HG02943 (cell line): ENCODE data around the gene VPS26B.
"Not testable (repeated sequence)": the region's sequence is repeated elsewhere in the genome, so short reads cannot be mapped to it uniquely, and the experiment has no call there.

Experiments
- ATAC-seq: cut with Tn5 transposase; IDR thresholded peaks from one replicate; pipeline ENCODE4 v1.9.1; 2021; ENCODE audit warnings: mild to moderate bottlenecking, low read depth, moderate library complexity; ENCODE audit not compliant: unreplicated experiment

The VPS26B gene

DNA sequence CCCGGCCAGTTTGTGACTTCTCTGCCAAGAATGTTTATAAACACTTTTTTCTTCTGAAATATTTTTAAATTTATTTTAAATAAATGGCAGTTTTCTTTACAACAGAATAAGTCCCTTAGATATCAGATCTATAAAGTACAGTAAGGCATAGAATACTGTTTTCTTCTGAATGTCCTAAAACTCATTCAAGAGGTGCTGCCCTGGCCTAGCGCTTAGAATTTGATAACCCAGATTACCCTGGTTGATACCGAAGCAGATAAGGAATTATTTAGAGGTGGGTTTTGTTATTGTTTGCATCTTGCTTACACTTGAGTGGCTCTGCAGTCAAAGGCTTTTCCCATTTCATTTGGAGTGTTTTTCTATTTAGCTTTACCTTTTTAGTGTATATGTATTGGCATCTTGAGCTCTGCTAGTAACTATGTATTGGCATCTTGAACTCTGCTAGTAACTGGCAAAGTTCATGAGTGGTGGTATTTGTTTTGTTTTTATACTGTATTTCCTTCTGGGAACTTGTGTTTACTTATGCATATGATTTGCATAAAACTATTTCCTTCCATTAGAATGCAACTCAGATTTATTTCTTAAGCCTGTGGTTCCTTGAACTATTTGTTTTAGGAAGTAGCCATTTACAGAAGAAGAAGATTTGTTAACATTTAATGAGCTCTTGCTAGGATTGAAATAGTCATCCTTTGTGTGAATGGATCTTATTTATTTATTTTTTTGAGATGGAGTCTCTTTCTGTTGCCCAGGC lies 30.1 kb downstream of the VPS26B start:
- ATAC-seq: no peak

GRCh38 chr11:134255184-134255561 lies 30.7 kb downstream of the VPS26B start:
- ATAC-seq: not testable (repeated sequence)

DNA sequence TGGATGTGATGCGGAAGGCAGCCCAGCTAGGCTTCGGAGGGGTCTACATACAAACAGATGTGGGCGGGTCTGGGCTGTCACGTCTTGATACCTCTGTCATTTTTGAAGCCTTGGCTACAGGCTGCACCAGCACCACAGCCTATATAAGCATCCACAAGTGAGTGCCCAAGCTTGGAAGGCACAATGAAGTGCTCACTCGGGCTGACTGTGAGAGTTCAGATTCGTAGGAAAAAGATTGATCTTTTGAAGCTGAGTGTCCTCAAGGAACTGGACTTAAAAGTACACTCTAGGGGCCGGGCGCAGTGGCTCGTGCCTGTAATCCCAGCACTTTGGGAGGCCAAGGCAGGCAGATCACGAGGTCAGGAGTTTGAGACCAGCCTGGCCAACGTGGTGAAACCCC lies 32.6 kb downstream of the VPS26B start:
- ATAC-seq: no peak

GRCh38 chr11:134258577-134258976 lies 34.1 kb downstream of the VPS26B start:
- no peak for ATAC-seq

GRCh38 chr11:134260503-134260902 lies 36.0 kb downstream of the VPS26B start:
- no peak for ATAC-seq

- ATAC-seq: no peak
Observed at GRCh38 chr11:134260983-134261382, 36.5 kb downstream of the VPS26B start.

DNA sequence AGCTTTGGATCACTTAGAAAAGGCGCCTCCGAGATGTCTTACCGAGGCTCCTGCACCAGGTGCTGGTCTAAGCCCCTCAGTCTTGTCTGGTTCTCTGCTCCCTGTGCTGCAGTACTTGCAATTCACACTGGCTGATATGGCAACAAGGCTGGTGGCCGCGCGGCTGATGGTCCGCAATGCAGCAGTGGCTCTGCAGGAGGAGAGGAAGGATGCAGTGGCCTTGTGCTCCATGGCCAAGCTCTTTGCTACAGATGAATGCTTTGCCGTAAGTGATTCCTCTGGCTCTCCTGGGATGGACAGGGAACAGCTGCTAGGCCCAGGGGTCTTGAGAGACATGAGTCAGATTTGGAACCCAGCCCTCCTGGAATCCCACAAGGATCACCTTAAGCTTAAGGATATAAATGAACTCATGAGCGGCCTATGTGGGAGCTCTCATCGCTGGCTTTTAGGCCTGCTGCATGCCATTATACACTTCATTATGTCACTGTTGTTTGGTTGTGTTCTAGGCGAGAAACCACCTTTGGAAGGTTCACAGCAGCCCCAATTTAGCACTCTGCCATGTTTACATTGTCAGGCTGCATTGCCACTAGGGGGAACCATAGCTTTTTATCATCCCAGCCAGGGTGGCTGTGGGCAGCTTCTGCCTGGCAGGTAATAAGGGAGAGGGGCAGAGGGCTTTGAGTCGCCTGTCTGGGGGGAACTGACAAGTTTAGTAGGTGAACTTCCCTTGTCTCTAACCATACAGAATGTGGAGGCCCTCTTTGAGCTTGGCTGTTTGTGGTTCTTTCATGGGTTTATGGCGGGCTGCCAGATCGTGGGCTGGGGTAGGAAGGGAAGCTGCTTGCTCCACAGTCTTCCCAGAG lies 37.4 kb downstream of the VPS26B start:
- ATAC-seq: no peak

DNA sequence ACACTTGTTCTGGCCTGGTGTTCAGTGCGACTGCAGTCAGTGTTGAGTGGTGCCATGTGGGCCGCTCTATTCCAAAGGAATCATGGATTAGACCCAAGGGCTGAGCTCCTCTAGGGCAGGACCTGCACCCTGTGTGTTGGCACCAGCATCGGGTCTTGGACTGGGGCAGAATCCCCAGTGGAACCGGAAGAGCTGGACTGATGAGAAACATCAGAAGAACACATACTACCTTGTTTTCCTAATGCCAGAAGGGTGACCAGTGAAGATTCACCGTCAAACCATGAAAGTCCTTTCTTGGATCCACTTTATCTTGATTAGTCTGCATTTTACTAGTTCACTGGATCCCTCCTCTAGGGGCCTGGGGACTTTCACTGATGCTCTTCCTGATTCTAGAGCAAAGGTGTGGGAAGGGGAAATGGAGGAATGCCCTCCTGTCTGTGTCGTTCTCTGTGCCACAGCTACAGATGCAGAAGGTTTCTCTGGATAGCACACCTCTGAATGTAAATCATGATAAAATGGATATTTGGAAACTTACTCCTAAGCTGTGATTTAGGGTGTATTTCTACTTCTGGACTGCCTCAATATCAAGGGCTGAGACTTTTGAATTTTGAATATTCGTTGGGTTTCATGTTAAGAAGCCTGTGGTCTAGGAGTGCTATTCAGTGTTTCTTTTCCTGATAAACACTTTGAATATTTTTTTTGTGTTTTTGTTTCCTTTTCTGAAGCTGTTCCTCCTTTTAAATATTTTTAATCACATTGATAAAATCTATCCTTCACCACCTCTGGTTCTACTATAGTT lies 40.7 kb downstream of the VPS26B start:
- ATAC-seq: no peak

GRCh38 chr11:134266440-134266839 lies 42.0 kb downstream of the VPS26B start:
- ATAC-seq: no peak

- ATAC-seq: no peak
Observed at GRCh38 chr11:134266841-134267251, 42.4 kb downstream of the VPS26B start.

DNA sequence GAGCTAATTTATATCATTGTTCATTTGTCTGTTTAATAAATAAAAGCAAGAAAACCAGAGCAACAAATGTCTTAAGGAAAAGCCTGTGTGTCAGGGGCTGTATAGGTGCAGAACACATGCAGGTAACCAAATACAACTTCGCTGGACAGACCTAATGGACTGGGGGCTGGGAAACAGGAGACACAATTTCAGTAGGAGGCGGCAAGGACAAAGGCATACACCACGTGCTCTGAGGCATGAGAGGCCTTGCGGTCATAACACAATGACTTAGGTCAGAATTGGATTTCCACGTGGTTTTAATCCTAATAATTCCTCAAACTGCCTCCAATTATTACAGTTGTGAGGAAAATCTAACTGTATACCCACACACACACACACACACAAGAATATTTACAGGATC lies 43.0 kb downstream of the VPS26B start:
- ATAC-seq: no peak

DNA sequence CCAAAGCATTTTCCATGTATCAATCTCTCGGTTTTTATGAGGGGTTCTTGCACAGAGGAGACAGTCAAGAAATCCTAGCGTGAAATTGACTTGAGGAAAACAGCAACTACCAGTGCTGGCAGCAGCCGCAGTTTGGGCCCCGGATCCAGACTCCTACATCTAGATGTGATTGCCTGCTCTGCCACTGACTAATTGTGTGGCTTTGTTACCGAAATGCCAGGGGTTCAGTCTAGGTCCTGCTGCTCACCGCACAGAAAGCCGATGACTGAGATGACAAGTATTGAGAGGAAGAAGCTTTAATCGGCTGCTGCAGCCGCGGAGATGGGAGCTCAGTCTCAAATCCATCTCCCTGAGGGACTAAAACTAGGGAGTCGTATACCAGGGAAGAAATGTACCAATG lies 43.5 kb downstream of the VPS26B start:
- no peak for ATAC-seq

- no peak for ATAC-seq
Observed at GRCh38 chr11:134270250-134270714, 45.8 kb downstream of the VPS26B start.

DNA sequence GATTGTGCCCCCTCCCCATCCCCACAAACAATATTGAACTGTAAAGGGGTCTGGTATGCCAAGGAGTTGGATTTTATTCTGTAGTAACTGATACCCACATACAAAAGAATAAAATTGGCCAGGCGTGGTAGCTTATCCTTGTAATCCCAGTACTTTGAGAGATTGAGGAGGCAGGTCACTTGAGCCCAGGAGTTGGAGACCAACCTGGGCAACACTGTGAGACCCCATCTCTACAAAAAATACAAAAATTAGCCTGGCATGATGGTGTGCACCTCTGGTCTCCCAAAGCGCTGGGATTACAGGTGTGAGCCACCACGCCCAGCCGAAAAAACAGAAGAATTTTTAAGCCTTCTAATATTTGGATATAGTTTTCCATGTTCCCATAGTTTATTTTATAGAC lies 47.5 kb downstream of the VPS26B start:
- ATAC-seq: no peak

- ATAC-seq: no peak
Observed at GRCh38 chr11:134272381-134273316, 48.2 kb downstream of the VPS26B start.

DNA sequence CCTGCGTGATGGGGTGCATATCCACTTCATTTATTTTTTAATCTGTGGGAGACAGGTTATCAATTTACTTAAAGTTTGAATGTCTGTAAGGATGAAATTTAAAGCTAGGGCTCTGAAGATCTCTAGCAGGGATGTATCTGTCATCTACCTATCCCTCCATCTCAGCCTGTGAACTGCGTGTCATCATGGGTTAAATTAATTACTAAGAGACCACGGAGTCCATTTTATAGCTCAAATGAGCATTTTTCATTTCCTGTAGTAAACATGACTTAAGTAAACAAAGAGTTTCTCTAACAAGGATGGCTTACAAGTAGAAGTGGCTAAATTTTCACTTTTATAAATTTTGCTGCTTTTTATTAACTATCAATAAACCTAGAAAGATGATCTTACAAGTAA lies 48.8 kb downstream of the VPS26B start:
- ATAC-seq: no peak

DNA sequence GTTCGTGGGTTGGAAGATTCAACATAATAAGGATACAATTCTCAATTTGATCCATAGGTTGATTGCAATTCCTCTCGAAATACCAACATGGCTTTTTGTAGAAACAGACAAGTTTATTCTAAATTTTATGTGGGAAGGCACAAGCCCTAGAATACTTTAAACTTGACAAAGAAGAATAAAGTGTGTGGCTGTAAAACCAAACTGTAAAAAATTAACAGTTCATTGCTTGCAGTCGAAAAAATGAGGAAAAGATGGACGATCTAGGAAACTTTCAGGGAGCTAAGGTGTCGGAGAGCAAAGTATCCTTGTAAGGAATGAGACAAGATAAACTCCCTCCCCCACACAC lies 50.7 kb downstream of the VPS26B start:
- ATAC-seq: no peak

DNA sequence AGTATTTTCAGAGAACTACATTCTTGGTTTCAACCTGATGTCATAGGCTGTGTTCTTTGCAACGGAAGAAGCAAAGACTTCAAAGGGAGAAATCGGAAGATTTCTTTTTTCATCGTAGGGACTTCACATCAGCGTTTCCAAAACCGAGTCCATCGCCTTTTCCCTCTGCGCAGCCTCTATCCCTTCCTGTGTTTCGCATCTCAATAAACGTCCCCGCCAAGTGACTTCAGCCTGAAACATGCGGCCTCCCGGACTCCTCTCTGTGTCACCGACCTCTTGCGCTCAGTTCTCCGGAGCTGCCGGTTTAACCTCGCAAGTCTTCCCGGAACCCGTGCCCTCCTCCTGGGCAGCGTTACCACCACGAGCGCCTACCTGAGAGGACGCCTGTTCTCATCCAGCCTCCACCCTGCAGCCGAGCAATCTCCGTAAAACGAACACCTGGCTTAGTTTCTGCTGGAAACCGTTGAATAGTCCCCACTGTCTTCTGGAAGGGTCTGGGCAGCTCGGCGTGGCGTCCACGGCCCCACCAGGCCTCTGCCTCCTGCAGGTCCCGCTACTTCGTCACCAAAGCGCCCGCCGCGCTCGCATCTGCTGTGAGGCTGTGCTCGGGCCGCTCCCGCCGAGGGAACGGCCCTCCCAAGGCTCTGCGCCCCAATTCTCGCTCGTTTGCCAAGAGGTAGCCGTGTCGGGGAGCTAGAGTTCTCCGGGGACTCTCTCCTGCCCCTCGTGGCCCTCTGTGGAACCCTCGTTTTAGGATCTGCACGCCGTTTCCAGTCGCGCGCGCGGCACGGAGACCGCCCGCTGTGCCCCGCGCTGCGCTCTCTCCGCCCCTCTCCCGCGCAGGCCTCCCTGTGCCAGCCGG lies 51.3 kb downstream of the VPS26B start, which contains the start of gene GLB1L3:
GLB1L3 (plus strand) TSS at position 846 of the 862 bp plus-strand sequence. CDS start 362 bp downstream, outside the sequence.
- peak; percentile 72 for ATAC-seq
